HEK293 (cell line): ENCODE results near the gene MADD.

Source experiments
- CTCF ChIA-PET: fragments of 350-600 bp; formaldehyde crosslinking; extraction: SDS; loops from one replicate; lab custom pipeline; 2021; ENCODE audit warnings: antibody characterized with exemption; lab: Yijun Ruan, JAX
- POLR2A ChIA-PET: fragments of 300-600 bp; formaldehyde crosslinking; extraction: SDS; loops from one replicate; lab custom pipeline; 2020; ENCODE audit warnings: antibody characterized with exemption, inconsistent platforms; lab: Yijun Ruan, JAX
- H3K27ac ChIP-seq: fragments of 200-500 bp; sonication (Bioruptor generic); 2 replicates; pipeline ENCODE4 v1.5.1; 2014; ENCODE audit warnings: low read depth, low read length, control low read depth, inconsistent platforms; ENCODE audit errors: extremely low read depth
- H3K36me3 ChIP-seq, 2 experiments: fragments of 200-500 bp in 1 of 2; sonication (Bioruptor generic) in 1 of 2; 1 replicate in 1 of 2; 2 replicates in 1 of 2; pipeline ENCODE4 v1.5.1; 2014 to 2017; ENCODE audit warnings: inconsistent platforms in 2 of 2, low read length in 2 of 2; ENCODE audit not compliant: control insufficient read depth in 2 of 2, insufficient read depth in 1 of 2
- H3K4me1 ChIP-seq: fragments of 200-500 bp; sonication (Bioruptor generic); 2 replicates; pipeline ENCODE4 v1.5.1; 2014; ENCODE audit warnings: mild to moderate bottlenecking, low read length, inconsistent platforms; ENCODE audit not compliant: control insufficient read depth, insufficient read depth
- H3K4me3 ChIP-seq: 2 replicates; pipeline ENCODE4 v1.5.1; 2011; ENCODE audit warnings: low read depth, mild to moderate bottlenecking, control low read depth, low read length, moderate library complexity
- H3K9me3 ChIP-seq: fragments of 200-500 bp; sonication (Bioruptor generic); 2 replicates; pipeline ENCODE4 v1.5.1; 2014; ENCODE audit warnings: low read depth, low read length, inconsistent platforms; ENCODE audit not compliant: control insufficient read depth, insufficient read depth
- GLI4 ChIP-seq: fragments of 450-650 bp; formaldehyde crosslinking; IDR thresholded peaks from 2 replicates; pipeline ENCODE4 v1.5.1; 2016; ENCODE audit warnings: missing biosample characterization, missing genetic modification characterization
- GLIS1 ChIP-seq: fragments of 450-650 bp; formaldehyde crosslinking; IDR thresholded peaks from 2 replicates; pipeline ENCODE4 v1.5.1; 2016; ENCODE audit warnings: missing biosample characterization, missing genetic modification characterization
- SETDB1 ChIP-seq: IDR thresholded peaks from one replicate; pipeline ENCODE4 v1.6.1; 2017; ENCODE audit warnings: mild to moderate bottlenecking, low read length, moderate library complexity, mixed read lengths; ENCODE audit not compliant: insufficient read length
- SP2 ChIP-seq: fragments of 450-650 bp; formaldehyde crosslinking; IDR thresholded peaks from 2 replicates; pipeline ENCODE4 v1.5.1; 2016; ENCODE audit warnings: missing biosample characterization, missing genetic modification characterization
- TCF7L2 ChIP-seq: IDR thresholded peaks from 2 replicates; pipeline ENCODE4 v1.6.1; 2011; ENCODE audit warnings: low read depth, mild to moderate bottlenecking, inconsistent platforms, low read length, moderate library complexity, borderline replicate concordance
- TRIM28 ChIP-seq: IDR thresholded peaks from 2 replicates; pipeline ENCODE4 v1.6.1; 2011; ENCODE audit warnings: low read length, control low read depth, borderline replicate concordance
- ZBTB8A ChIP-seq: fragments of 450-650 bp; formaldehyde crosslinking; IDR thresholded peaks from 2 replicates; pipeline ENCODE4 v1.5.1; 2016; ENCODE audit warnings: missing biosample characterization, missing genetic modification characterization
- ZIC2 ChIP-seq: fragments of 450-650 bp; formaldehyde crosslinking; IDR thresholded peaks from 2 replicates; pipeline ENCODE4 v1.5.1; 2016; ENCODE audit warnings: missing biosample characterization, missing genetic modification characterization
- ZNF23 ChIP-seq: fragments of 450-650 bp; formaldehyde crosslinking; IDR thresholded peaks from 2 replicates; pipeline ENCODE4 v1.5.1; 2016; ENCODE audit warnings: missing biosample characterization, missing genetic modification characterization, borderline replicate concordance
- ZNF274 ChIP-seq, 2 experiments: fragments of 200-500 bp in 1 of 2; fragments of 450-650 bp in 1 of 2; sonication (Bioruptor generic) in 1 of 2; formaldehyde crosslinking in 1 of 2; IDR thresholded peaks; 2 replicates each; pipeline versions ENCODE4 v1.5.1 to v1.6.1; 2014 to 2016; ENCODE audit warnings: borderline replicate concordance in 1 of 2, inconsistent platforms in 1 of 2, low read length in 1 of 2, missing biosample characterization in 1 of 2, missing genetic modification characterization in 1 of 2
- ZNF433 ChIP-seq: fragments of 450-650 bp; formaldehyde crosslinking; IDR thresholded peaks from 2 replicates; pipeline ENCODE4 v1.5.1; 2016; ENCODE audit warnings: missing biosample characterization, missing genetic modification characterization, low read depth
- ZNF548 ChIP-seq: fragments of 450-650 bp; formaldehyde crosslinking; IDR thresholded peaks from 2 replicates; pipeline ENCODE4 v1.5.1; 2016; ENCODE audit warnings: missing biosample characterization, missing genetic modification characterization
- ZNF658 ChIP-seq: fragments of 450-650 bp; formaldehyde crosslinking; IDR thresholded peaks from 2 replicates; pipeline ENCODE4; 2016; ENCODE audit warnings: missing biosample characterization, missing genetic modification characterization
- ZXDB ChIP-seq: fragments of 450-650 bp; formaldehyde crosslinking; IDR thresholded peaks from 2 replicates; pipeline ENCODE4 v1.5.1; 2016; ENCODE audit warnings: missing biosample characterization, missing genetic modification characterization
- TF ChIP-seq, protein P1 (sequence below): fragments of 450-650 bp; formaldehyde crosslinking; IDR thresholded peaks from 2 replicates; pipeline ENCODE4 v1.5.1; 2016; ENCODE audit warnings: missing biosample characterization, missing genetic modification characterization
- TF ChIP-seq, protein P2 (sequence below): fragments of 450-650 bp; formaldehyde crosslinking; IDR thresholded peaks from 2 replicates; pipeline ENCODE4 v1.5.0; 2017; ENCODE audit warnings: missing biosample characterization, missing genetic modification characterization, borderline replicate concordance
- TF ChIP-seq, protein P3 (sequence below): fragments of 450-650 bp; formaldehyde crosslinking; IDR thresholded peaks from 2 replicates; pipeline ENCODE4 v1.5.1; 2016; ENCODE audit warnings: missing biosample characterization, missing genetic modification characterization

MADD gene

DNA sequence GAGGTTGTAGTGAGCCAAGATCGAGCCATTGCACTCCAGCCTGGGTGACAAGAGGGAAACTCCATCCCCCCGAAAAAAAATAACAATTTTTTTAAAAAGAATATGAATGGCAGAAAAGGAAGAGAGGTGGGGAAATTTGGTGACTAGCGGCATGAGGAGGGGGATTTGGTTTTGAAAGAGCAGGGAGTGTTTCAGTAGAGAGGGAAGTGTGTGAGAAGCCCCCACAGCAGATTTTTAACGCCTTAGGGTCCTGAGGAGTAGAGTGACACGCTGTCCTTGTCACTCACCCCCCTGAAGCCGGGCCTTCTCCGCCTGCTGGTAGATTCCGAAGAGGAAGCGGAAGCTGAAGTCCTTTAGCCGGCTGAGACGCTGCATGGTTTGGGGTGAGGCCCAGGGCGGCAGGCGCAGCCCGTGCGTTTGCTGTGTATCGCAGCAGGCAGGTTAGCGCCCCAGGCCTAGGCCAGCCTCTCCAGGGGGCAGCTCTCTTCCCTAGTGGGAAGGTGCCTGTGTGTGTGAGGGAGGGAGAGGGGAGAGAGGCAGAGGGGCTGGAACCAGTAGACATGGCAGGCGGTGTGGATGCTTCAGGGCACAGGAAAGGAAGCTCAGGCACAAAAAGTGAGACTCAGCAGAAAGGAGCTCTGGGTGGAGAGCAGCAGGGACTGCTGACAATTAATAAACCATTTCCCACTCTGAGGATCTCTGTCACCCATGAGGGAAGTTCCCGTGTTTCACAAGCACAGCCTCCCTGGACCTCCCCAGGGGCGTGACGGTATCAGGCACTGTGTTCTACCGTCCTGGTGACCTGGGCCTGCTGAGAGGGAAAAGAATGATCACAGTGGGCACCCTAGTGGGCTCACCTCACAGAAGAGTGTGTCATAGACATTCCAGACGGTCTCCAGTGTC is 25.2 kb upstream of the MADD start:
- H3K27ac ChIP-seq: no peak overlapping the region
- H3K36me3 ChIP-seq: peaks cover 9 to 69% of the 10 kb centered on the region in 2 experiments
- ChIA-PET CTCF (interaction anchor here (0.6 to 1.0 kb wide), 3 partner anchors 13 to 869 kb away, joined by 3 read pairs; partner anchors contain the start of gene NR1H3), POLR2A (interaction anchor here (1.0 to 6.7 kb wide), 4 partner anchors 11 to 29 kb away, joined by 3 to 61 read pairs (median 9); partner anchors contain the start of gene DDB2)
- no peaks in the 10 kb centered on the region for H3K9me3 ChIP-seq
- H3K4me1 ChIP-seq: no peaks in the 10 kb centered on the region
- H3K4me3 ChIP-seq: no peak overlapping the region
- TF ChIP-seq SETDB1: no peak
- TF ChIP-seq SP2: 0 out of 2 replicates have a peak, but pooled peaks have one; percentile 11
- TF ChIP-seq TCF7L2: no peak
- TF ChIP-seq, protein P1, sequence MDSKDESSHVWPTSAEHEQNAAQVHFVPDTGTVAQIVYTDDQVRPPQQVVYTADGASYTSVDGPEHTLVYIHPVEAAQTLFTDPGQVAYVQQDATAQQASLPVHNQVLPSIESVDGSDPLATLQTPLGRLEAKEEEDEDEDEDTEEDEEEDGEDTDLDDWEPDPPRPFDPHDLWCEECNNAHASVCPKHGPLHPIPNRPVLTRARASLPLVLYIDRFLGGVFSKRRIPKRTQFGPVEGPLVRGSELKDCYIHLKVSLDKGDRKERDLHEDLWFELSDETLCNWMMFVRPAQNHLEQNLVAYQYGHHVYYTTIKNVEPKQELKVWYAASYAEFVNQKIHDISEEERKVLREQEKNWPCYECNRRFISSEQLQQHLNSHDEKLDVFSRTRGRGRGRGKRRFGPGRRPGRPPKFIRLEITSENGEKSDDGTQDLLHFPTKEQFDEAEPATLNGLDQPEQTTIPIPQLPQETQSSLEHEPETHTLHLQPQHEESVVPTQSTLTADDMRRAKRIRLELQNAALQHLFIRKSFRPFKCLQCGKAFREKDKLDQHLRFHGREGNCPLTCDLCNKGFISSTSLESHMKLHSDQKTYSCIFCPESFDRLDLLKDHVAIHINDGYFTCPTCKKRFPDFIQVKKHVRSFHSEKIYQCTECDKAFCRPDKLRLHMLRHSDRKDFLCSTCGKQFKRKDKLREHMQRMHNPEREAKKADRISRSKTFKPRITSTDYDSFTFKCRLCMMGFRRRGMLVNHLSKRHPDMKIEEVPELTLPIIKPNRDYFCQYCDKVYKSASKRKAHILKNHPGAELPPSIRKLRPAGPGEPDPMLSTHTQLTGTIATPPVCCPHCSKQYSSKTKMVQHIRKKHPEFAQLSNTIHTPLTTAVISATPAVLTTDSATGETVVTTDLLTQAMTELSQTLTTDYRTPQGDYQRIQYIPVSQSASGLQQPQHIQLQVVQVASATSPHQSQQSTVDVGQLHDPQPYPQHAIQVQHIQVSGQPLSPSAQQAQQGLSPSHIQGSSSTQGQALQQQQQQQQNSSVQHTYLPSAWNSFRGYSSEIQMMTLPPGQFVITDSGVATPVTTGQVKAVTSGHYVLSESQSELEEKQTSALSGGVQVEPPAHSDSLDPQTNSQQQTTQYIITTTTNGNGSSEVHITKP (tag by site-specific recombination): peak; percentile 56
- TF ChIP-seq ZIC2 (tag by site-specific recombination): peak; percentile 74
- TF ChIP-seq ZNF658: no peak
- TF ChIP-seq ZXDB (tag by site-specific recombination): no peak
- TF ChIP-seq ZBTB8A (tag by site-specific recombination): no peak
- TF ChIP-seq GLIS1 (tag by site-specific recombination): peak; percentile 25; the same call in 1 of the 2 replicates
- TF ChIP-seq GLI4 (tag by site-specific recombination): no peak
- TF ChIP-seq, protein P2, sequence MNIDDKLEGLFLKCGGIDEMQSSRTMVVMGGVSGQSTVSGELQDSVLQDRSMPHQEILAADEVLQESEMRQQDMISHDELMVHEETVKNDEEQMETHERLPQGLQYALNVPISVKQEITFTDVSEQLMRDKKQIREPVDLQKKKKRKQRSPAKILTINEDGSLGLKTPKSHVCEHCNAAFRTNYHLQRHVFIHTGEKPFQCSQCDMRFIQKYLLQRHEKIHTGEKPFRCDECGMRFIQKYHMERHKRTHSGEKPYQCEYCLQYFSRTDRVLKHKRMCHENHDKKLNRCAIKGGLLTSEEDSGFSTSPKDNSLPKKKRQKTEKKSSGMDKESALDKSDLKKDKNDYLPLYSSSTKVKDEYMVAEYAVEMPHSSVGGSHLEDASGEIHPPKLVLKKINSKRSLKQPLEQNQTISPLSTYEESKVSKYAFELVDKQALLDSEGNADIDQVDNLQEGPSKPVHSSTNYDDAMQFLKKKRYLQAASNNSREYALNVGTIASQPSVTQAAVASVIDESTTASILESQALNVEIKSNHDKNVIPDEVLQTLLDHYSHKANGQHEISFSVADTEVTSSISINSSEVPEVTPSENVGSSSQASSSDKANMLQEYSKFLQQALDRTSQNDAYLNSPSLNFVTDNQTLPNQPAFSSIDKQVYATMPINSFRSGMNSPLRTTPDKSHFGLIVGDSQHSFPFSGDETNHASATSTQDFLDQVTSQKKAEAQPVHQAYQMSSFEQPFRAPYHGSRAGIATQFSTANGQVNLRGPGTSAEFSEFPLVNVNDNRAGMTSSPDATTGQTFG (tag by site-specific recombination): no peak
- TF ChIP-seq ZNF274 (IDR thresholded peaks at IDR 0.05; ENCODE audit: low read length): no peak
- TF ChIP-seq ZNF274 (tag by site-specific recombination; IDR thresholded peaks at IDR 0.05; ENCODE audit: borderline replicate concordance): no peak
- TF ChIP-seq TRIM28: no peak
- no peak for TF ChIP-seq ZNF23 (tag by site-specific recombination)
- TF ChIP-seq, protein P3, sequence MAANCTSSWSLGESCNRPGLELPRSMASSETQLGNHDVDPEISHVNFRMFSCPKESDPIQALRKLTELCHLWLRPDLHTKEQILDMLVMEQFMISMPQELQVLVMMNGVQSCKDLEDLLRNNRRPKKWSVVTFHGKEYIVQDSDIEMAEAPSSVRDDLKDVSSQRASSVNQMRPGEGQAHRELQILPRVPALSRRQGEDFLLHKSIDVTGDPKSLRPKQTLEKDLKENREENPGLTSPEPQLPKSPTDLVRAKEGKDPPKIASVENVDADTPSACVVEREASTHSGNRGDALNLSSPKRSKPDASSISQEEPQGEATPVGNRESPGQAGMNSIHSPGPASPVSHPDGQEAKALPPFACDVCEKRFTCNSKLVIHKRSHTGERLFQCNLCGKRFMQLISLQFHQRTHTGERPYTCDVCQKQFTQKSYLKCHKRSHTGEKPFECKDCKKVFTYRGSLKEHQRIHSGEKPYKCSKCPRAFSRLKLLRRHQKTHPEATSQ (tag by site-specific recombination): no peak
- TF ChIP-seq ZNF433 (tag by site-specific recombination): no peak
- TF ChIP-seq ZNF548 (tag by site-specific recombination): no peak
